Midbrain (tissue), 1 donor: ENCODE data around the gene AVEN.
"Not testable (repeated sequence)": the region's sequence is repeated elsewhere in the genome, so short reads cannot be mapped to it uniquely, and the experiment has no call there.

ENCODE experiments used
- DNase-seq: peaks from one replicate; lab custom pipeline; 2025; lab: John Stamatoyannopoulos, UW

Gene AVEN

DNA sequence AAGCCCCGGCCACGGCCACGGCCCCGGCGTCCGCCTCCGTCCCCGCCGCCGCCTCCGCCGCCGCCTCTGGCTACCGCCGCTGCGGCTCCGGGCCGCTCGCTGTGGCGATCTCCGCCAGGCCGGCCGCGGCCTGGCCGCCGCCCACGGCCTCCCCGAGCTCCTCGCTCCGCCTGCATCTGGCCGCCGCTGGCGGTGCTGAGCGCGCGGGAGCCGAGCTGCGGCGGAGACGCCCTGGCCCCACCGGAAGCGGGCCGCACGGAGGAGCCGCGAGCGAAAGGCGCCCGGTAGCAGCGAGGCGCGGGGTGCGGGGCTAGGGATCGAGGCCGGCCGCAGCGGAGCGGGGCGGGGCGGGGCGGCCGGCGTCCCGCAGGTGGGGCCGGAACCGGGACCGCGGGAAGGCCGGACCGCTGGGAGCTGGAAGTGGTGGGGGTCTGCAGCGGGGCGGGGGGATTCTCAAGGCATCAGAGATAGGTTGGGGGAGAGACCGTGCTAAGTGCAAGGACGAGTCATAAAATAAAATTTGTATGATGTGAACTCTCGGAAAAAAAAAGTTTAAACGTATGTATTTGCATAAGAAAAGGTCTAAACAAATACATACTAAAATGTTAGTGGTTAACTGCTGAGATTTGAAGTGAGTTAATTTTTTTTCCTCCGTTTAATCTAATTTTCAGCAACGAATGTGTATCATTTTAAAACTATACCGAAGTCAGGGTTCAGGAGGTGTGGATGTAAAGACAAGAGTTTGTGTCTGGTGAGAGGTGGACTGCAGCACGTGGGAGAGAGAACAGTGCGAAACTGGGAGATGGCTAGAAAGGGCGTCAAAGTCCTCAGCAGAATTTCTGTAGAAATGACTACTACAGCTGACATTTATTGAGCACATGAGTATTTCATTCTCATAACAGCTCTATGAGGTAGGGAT lies at the start of gene AVEN:
Gene AVEN (minus strand): TSS at position 334 of the 919 bp plus-strand sequence. CDS start 158 bp downstream, at position 176.
- peak; percentile 37 for DNase-seq

- DNase-seq = no peak
These were observed 46.7 kb upstream of the AVEN start for GRCh38 chr15:34085746-34086145.

- peak; percentile 10 for DNase-seq
These were observed 45.1 kb upstream of the AVEN start for GRCh38 chr15:34084086-34084485.

- DNase-seq = no peak
These were observed 40.9 kb upstream of the AVEN start for GRCh38 chr15:34079904-34080303.

DNA sequence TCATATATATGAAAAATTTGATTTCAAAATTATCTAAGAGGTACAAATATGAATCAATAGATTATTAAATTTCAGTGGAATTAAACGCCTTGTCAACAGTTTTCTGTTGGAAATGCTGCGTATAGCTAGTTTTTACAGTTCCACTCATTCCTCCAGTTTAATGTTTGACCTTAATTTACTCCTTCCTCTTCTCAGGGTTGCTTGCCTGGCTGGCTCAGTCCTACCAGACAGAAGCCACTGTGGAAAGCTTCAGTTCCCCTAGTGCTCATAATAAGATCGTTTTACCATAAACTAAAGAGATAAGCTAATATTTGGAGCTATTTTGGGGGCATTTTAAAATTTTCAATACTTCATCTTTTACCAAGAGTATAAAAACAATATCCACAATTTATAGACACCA lies 39.9 kb upstream of the AVEN start:
- DNase-seq = no peak

- no peak for DNase-seq
These were observed 37.8 kb upstream of the AVEN start for GRCh38 chr15:34076785-34077184.

- no peak for DNase-seq
These were observed 31.0 kb upstream of the AVEN start for GRCh38 chr15:34070003-34070402.

DNA sequence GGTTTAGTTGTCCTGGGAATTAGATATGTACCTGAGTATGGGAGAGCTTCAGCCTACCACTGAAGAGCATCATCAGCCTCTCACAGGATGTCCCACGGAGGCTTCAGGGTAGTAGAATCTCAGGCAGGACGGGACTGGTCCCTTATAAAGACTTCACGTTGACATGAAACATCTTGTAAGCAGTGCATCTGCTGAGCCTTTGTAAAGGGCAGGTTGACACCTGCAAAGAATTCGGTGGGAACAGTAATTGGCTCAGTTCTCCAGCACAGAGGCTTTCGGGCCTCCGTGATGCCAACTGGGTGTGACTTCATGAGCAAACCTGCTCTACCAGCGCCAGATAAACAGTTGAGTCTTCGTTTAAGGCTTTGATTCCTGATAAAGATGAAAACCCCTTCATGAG lies 26.9 kb upstream of the AVEN start:
- no peak for DNase-seq

- DNase-seq = no peak
These were observed 26.3 kb upstream of the AVEN start for GRCh38 chr15:34065261-34065660.

DNA sequence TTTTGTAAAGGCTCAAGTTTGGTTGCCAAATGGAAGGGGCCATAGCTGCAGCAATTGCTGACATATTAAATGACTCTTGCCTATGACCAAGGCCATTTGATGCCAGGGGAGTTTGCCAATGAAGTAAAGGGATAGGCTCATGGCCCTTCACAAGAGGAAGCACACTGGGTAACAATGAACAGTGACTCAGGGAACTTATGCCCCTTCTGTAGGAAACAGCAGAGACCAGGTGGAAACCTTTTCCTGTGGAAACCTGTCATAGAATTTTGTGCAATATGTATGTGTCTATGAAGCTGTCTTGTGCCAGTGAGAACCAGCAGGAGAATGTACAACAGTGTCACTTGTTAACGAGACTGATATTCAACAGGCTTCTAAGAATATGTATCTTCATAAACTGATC lies 25.4 kb upstream of the AVEN start:
- no peak for DNase-seq

GRCh38 chr15:34059946-34060345 lies 20.9 kb upstream of the AVEN start:
- no peak for DNase-seq

DNA sequence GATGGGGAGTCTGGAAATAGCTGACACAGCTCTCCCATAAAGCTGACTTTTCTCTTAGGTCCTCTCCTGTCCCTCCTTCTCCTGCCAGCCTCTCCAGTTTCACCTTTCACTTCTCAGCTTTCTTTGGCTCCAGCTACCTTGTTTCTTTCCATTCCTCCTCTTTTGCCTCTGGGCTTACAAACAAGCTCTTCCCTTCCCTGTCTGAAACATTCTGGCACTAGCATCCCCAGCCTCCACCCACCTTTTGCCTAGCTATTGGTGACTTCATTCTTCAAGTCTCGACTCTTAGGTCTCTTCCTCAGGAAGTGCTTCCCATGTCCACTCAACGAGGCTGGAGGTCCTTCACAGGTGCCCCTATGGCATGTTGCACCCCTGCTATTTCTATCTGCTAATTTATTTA lies 20.5 kb upstream of the AVEN start:
- no peak for DNase-seq

DNA sequence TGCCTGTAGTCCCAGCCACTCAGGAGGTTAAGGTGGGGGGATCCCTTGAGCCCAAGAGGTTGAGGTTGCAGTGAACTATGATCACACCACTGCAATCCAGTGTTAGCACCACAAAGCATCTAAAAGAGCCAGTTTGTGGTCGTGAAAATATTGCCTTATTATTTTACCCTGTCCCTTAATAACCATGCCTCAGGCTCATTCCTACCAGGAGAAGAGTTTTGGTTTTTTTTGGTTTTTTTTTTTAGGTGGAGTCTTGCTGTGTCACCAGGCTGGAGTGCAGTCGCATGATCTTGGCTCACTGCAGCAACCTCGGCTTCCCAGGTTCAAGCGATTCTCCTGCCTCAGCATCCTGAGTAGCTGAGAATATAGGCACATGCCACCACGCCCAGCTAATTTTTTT lies 17.9 kb upstream of the AVEN start:
- DNase-seq = no peak

DNA sequence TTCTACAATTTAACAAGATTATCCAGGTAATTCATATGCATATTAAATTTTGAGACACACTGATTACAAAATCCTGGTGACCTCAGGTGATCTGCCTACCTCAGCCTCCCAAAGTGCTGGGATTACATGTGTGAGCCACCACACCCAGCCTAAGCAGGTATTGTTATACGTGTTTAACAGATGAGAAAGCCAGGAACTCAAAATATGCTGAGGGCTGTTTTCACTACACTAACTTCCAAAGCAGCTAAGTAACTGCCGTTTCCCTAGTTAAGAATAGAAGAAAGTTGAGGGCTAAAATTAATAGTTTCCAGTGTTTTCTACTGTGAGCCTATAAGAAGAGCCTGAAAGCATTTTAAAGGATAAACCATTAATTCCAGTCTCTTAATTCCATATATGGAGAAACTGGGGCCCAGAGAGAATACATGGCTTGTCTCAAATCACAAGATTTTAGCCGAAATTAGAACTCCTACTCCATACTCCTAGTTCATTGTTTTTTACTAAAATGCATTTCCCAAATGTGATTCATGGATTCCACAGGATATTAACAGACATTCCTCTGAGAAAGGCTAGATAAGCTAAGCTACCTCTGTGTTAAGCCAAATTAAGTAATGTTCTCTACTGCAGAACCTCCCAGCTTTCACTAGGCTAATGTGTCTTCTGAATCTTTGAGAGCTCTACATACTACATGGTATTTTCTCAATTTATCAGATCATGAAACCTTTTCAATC lies 17.0 kb upstream of the AVEN start:
- DNase-seq = no peak

DNA sequence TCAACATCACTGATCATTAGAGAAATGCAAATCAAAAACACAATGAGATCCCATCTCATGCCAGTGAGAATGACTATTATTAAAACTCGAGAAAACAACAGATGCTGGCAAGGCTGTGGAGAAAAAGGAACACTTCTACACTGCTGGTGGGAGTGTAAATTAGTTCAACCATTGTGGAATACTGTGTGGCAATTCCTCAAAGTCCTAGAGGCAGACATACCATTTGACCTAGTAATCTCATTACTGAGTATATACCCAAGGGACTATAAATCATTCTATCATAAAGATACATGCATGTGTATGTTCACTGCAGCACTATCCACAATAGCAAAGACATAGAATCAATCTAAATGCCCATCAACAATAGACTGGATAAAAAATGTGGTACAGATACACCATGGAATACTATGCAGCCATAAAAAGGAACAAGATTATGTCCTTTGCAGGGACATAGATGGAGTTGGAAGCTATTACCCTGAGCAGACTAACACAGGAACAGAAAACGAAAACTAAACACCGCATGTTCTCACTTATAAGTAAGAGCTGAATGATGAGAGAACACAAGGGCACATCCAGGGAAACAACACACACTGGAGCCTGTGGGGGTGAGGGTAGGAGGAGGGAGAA lies 15.2 kb upstream of the AVEN start:
- no peak for DNase-seq

- not testable (repeated sequence) for DNase-seq
These were observed 11.4 kb upstream of the AVEN start for GRCh38 chr15:34050385-34050784.

- DNase-seq = no peak
These were observed 10.1 kb upstream of the AVEN start for GRCh38 chr15:34049112-34049511.

DNA sequence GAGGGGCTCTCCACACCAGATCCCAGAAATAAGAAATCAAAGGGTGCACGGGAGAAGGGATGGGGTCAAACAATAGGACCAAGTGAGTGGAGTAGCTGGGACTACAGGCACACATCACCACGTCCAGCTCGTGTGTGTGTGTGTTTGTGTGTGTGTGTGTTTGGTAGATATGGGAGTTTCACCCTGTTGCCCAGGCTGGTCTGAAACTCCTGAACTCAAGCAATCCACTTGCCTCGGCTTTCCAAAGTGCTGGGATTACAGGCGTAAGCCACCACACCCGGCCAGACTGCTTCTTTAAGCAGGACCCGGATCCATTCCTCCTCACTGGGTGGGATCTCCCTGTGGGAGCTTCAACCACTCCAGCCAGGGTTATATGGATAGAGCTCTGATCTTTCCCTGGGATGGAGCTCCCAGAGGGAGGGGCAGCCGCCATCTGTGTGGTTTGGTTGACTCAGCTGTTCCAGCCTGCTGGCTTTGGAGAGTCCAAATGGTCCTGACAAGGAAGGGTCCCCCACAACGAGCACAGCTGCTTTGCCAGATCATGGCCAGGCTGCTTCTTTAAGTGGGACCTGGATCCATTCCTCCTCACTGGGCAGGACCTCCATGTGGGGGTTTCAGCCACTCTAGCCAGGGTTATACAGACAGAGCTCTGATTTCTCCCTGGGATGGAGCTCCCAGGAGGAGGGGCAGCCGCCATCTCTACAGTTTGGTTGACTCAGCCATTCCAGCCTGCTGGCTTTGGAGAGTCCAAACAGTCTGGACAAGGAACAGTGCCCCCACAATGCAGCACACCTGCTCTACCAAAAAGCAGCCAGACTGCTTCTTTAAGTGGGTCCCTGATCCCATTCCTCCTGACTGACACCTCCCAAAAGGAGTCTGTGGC lies 9.1 kb upstream of the AVEN start:
- DNase-seq = no peak

- DNase-seq = no peak
These were observed 7.6 kb upstream of the AVEN start for GRCh38 chr15:34046471-34047145.

DNA sequence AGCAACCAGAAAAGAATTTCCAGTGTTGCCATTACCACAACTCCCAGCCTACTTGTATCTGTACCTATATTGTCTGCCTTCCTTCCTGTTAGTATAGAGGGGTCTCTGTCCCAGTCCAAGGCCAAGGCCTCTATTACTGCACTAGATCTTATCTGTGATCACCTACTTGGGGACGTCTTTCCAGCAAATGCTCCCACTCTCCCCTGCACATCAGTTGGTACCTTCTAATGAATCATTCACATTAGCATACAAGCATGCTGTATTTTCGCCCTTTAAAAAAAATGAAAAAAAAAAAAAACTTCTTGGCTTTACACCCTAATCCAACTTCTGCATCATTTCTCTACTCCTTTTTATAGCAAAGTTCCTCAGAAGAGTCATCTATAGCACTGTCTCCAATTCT lies 4.8 kb upstream of the AVEN start:
- DNase-seq = no peak

- DNase-seq = no peak
These were observed 4.4 kb upstream of the AVEN start for GRCh38 chr15:34043391-34043790.
